ENCODE measurements around the gene CDK8. TPM values are rescaled to one million over a fixed set of nuclear protein-coding genes. Genes with fewer than 3 reads are reported as not detected.

The CDK8 gene
- polyA plus RNA-seq, 1 donor from 2014 or later: 3.3 TPM

GRCh38 chr13:26441476-26441875 lies 187.5 kb downstream of the CDK8 start:
- no peaks in the 10 kb centered on the region for H3K36me3 Mint-ChIP-seq
- peaks cover 1 to 14% (median 11%) of the 10 kb centered on the region in 3 donors for H3K9me3 Mint-ChIP-seq
- no peaks in the 10 kb centered on the region for H3K27me3 Mint-ChIP-seq
- no peak overlapping the region for H3K27ac Mint-ChIP-seq
- no peak overlapping the region for H3K4me3 Mint-ChIP-seq
- H3K4me1 Mint-ChIP-seq: no peaks in the 10 kb centered on the region

- Mint-ChIP-seq H3K27ac (no peak overlapping the region), H3K36me3 (no peaks in the 10 kb centered on the region), H3K4me3 (no peak overlapping the region), H3K9me3 (peaks cover 1 to 4% (median 1%) of the 10 kb centered on the region in 3 donors), H3K4me1 (no peaks in the 10 kb centered on the region), H3K27me3 (no peaks in the 10 kb centered on the region)
Observed at GRCh38 chr13:26442541-26442940, 188.6 kb downstream of the CDK8 start.

GRCh38 chr13:26445092-26445491 lies 191.2 kb downstream of the CDK8 start:
- Mint-ChIP-seq H3K36me3 (peaks cover 2% of the 10 kb centered on the region), H3K4me3 (no peak overlapping the region), H3K27me3 (peaks cover 5% of the 10 kb centered on the region), H3K27ac (no peak overlapping the region), H3K9me3 (no peaks in the 10 kb centered on the region), H3K4me1 (no peaks in the 10 kb centered on the region)

- peaks cover 2% of the 10 kb centered on the region for H3K36me3 Mint-ChIP-seq
Observed at GRCh38 chr13:26446751-26447150, 192.8 kb downstream of the CDK8 start.

GRCh38 chr13:26448032-26448431 lies 194.1 kb downstream of the CDK8 start:
- peaks cover 2% of the 10 kb centered on the region for H3K36me3 Mint-ChIP-seq
- H3K27ac Mint-ChIP-seq: no peak overlapping the region
- H3K4me3 Mint-ChIP-seq: no peak overlapping the region
- H3K4me1 Mint-ChIP-seq: no peaks in the 10 kb centered on the region
- peaks cover 2 to 10% (median 2%) of the 10 kb centered on the region in 3 donors for H3K9me3 Mint-ChIP-seq
- peaks cover 13% of the 10 kb centered on the region for H3K27me3 Mint-ChIP-seq

More at GRCh38 chr13:26446751-26447150, 192.8 kb downstream of the CDK8 start:
- Mint-ChIP-seq H3K27me3 (peaks cover 10% of the 10 kb centered on the region), H3K9me3 (peaks cover 2 to 10% (median 2%) of the 10 kb centered on the region in 3 donors), H3K4me1 (no peaks in the 10 kb centered on the region), H3K27ac (no peak overlapping the region), H3K4me3 (no peak overlapping the region)

- Mint-ChIP-seq H3K27me3 (peaks cover 13% of the 10 kb centered on the region), H3K9me3 (peaks cover 2 to 10% (median 2%) of the 10 kb centered on the region in 3 donors), H3K36me3 (peaks cover 2% of the 10 kb centered on the region), H3K4me1 (no peaks in the 10 kb centered on the region), H3K4me3 (no peak overlapping the region), H3K27ac (no peak overlapping the region)
Observed at GRCh38 chr13:26449063-26449848, 195.3 kb downstream of the CDK8 start.

Other genes starting within 250 kb of the CDK8 start
- not detected for gene SHISA2, start 202.1 kb upstream of the CDK8 start, polyA plus RNA-seq
- gene RNF6, start 31.8 kb upstream of the CDK8 start, polyA plus RNA-seq: 52.7 TPM

Measured in IgD-negative memory B cell (primary cell).